Measurements from ENCODE around the gene MED13L.

The MED13L gene

DNA sequence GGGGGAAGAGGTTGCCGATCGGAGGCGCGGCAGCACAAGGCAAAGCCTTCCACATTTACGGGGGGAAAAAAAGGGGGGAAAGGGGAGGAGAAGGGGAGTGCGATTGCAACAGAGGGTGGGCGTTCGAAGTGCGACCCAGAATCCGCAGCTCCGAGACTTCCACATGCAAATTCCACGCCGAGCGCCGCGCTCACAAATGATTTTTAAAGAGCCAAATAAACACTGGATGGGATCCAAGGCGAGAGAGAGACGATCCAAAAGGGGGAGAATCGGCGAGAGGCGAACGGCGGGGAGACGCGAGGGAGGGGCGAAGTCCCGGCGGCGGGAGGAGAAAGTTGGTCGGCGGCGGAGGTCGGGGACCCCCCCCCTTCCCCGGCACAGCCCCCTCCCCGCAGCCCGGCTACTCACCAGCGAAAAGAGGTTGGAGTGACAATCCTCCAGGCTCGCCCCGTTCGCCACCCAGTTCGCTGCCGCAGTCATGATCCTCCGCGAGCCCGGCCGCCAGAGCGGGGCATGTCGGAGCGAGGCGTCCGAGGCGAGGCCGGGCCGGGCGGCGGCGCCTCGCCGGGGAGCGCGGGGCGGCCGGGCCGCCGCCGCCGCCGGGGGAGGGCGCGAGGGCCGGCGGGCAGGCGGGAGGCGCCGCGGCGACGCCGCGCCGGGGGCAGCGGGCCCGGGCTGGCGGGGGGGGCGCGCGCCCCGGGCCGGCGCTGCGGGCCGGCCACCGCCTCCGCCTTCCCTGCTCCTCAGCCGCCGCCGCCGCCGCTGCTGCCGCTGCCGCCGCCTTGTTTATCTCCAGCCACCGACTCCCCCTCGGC, 634 bp downstream of the MED13L start:
- DNase-seq, result peak; percentile 69

DNA sequence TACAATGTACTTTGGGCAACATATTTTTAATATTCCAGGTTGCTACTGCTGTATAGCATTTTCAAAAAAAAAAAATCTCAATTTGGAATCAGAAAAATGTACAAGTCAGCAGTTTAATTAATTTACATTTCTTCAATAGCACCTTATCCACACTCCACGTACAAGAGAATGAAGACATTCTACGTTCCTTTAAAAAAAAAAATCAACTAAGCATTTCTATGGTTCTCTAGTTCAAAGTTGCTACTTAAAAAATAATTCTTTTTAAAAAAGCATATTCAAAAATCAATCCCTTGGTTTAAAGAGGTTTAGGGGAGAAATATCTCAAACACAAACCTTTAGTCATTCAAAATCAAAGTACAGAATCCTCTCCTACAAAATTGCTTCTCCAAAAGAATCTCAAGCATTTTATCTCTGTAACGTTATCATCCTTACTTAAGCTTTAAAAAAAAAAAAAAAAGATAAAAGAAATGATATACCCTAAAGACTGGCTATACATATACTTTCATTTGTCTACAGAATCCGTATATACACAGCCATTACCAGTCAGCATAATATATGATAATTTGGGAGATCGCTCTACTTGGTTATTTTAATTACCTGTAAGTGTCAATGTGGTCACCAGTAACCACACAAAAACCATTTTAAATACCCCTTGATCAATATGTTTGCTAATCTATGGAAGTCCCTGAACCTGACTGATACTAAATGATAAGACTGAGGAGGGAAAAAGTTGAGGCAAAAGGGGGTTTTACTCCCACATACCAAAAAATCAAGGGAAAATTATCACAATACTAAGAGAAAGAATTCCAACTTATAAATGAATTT, 2.7 kb downstream of the MED13L start:
- no peak for DNase-seq

DNA sequence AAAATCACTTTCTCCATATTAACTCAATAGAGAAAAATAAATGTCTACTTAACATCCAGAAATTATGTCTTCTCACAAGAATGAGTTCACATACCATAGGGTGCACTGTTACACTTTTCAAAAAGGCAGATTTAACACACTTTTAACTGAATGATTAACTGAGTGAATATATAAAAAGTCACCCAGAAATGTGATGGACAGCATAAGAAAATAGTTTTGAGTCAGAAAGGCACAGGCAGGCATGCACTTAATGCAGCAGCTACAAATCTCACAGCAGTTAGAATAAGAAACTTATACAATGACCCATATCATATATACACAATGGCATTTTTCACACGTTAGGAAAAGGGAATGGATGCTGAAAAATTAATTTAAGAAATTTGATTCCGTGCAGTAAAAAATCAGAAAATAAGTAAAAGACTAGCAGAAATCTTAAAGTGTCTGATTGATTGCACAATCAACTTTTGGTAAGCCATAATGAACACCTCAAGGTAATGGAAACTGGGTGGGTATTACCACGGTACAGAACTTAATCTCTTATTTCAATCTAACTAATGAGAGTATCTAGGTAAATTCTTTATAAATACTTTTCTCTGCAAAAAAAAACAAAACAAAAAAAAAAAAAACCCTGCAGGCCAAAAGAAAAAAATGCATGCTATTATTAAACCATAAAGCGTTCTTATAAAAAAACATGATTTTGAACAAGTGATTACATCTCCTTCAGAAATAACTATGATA, 3.5 kb downstream of the MED13L start:
- DNase-seq, result no peak

DNA sequence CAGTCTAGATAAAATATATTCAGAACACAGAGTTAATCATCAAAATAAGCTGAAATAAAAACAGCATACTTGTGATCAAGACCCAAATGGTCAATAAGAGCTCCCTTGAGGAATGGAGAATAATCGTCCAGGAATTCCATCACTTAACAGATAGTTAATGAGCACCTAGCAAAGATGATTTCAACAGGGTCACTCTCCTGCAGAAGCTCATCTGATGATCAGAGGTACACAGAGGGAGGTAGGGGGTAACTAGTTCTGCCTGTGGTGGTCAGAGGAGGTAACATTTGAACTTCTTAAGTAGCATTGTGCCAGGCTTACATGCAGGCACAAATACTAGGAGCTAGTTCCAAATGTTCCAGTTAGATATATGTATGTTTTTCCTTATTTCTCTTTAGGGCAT, 9.5 kb downstream of the MED13L start:
- DNase-seq, result no peak

DNA sequence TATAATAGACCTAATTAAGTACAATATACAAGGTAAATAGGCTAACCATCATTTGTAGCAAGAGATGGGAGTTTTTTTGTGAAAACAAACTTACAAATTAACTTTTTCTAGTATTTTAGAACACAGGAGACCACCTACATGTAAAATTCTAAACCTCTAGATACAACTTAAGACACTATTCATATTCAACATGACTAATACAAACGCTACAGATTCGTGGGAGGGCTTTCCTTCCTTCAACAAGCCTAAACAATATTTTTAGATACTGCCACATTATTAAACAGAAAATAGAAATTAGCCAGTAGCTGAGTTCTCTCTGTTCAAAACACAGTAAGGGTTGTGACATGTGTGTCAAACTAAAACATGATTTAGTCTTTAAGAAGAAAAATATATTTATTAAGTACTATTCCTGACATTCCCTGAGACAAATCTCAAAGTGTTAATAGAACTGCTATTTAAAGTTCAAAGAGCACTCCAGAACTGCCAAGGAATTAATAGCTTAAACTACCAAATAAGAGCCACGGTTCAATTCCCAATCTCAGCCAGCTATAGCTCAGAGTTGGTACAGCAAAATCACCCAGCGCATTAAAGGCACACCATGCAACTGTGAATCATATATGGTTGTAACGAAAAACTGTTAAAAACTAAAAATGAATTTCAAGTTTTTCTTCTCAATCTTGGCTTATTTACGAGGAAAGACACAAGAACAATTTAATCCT, 10.7 kb downstream of the MED13L start:
- no peak for DNase-seq

DNA sequence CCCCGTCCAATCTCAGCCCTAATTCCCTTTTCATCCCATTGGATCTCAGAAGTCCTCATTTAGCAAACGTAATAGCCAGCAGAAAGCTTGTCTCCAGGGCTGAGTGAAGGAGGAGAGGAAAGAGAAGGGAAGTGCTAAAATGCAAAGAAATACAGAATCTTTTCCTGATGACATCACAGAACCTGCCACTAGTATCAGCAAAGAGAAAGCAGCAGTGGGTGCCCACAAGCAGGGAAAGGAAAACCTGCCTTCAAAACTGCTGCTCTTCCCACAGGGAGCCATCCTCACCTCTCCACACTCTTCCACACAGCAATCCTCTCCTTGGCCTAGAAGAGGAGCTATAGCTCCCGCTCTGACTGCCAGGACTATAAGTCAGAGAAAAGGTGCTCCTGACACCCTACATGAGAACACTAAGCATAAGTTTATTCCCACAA, 11.3 kb downstream of the MED13L start:
- DNase-seq, result no peak

DNA sequence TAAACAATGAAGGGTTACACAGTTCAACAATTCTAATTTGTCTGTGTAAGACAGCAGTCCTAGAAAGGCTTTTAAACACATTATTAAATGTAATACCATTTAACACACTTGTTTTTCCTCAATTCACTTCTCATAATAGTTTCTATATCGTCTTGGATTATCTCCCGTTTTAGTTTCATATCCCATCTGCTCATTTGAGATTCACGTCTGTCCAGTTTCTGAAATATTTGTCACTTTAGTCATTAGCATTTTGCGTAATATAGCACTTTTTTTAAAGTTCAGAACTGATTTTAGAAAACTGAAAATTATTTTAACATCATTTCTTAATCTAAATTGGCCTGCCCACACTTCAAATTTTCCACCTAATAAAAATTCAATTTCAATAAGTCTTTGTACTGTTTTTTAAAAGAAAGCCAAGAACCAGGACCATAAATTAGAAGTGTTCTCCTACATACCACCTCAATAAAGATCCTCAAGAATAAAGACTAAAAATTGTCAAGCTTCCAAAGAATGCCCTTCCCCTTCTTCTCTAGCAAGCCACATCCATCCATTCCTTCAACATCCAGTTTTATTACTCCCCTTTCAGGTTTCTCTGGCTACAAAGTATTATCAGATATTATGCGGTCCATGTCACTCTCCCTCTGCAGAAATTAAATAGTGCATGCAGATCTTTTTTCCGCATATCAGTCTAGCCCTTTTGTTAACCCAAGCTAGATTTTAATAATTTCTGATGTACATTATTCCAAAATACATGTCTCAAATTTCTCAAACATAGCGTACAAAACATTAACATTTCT, 11.9 kb downstream of the MED13L start:
- no peak for DNase-seq

DNA sequence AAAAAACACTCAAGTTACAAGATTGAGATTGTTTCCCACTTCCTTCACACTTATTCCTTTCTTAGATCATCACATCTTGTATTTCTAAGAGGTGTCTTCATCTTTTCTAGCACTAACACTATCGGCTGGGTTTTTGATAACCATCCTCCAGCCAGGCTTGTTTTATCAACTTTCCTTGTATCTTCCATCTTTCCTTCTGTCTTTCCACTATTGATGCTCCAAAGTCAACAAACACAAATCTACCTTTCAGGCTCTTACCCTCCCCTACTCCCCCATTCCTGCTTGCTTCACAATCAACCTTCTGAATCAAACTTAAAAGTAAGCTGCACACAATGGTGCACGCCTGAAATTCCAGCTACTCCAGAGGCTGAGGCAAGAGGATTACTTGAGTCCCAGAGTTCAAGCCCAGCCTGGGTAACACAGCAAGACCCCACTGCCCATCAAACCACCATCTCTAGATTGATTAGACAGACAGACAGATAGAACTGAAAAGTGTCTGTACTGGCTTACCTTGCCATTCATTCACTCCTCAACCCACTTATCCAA, 12.9 kb downstream of the MED13L start:
- DNase-seq, result no peak

DNA sequence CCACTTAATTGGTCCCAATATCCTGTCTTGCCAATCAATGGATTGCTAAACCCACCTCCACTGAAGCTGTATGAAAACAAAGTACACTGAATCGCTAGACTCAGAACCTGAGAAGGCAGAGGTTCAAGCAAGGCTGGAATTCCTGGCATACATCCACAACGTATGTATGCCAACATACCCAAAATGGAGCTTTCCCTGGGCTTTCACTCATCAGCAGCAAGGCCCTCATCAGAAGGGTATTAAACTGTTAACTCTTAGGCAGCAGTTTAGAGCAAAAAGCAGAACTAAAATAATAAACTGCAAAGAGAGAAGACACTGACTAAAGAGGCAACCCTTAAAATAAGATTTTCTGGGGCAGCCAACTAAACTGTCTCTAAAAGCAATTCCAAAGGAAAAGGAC, 13.6 kb downstream of the MED13L start:
- DNase-seq, result no peak

DNA sequence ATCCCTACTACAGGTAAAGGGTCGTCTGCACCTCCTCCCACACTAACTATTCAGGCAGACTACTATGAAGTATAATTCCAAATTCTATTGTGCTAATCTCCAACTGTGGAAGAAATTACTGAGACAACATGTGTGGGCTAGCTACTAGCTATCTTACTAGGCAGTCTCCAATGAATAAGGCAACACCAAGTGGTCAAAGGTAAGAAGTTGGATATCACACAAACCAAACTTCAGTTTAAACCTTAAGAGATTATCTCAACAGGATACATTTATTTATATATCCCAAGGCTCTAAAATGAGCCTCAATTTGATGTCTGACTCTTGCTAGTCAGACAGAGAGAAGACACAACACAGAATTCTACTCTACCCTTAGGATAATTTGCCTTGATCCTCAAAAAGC, 14.1 kb downstream of the MED13L start:
- no peak for DNase-seq

DNA sequence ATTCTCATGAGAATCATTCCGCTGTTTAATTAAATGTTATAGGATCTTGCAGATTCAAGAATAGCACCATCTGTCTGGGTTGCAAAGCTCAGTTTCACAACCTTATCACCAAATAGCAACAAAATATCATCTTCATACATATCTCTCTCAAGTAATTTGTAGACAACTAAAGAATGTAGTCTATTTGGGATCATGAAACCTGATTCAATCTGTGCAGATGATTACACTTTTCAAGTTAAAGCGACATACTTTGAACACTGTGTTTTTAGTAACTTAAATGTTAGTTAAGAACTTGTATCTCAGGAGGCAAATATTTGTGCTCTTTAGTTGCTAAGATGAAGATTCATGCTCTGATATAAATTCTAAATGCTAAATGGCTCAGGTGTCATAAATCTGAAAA, 14.8 kb downstream of the MED13L start:
- no peak for DNase-seq

DNA sequence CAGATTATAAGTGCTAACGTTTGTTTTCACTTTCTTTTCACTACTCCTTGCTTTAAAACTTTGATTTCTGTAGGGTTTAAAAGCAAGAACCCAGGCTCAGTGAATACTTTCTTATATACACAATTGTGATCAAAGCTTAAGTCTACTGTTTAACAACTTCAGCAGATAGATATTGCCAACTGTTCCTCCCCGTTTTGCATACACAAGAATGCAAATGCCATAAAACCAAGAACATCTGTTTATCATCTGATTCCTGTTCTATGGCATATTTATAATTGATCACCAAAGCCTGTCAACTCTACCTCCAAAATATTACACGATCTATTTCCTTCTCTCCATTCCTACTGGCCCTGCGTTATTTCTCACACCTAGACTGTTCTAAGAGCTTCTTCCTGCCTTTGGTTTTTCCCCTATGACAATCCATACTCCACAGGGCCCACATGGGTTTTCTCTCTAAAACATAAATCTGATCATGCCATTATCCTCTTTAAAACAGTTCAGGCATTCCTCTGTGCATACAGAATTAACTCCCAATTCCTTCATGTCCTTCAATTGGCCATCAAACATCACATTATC, 15.9 kb downstream of the MED13L start:
- no peak for DNase-seq

DNA sequence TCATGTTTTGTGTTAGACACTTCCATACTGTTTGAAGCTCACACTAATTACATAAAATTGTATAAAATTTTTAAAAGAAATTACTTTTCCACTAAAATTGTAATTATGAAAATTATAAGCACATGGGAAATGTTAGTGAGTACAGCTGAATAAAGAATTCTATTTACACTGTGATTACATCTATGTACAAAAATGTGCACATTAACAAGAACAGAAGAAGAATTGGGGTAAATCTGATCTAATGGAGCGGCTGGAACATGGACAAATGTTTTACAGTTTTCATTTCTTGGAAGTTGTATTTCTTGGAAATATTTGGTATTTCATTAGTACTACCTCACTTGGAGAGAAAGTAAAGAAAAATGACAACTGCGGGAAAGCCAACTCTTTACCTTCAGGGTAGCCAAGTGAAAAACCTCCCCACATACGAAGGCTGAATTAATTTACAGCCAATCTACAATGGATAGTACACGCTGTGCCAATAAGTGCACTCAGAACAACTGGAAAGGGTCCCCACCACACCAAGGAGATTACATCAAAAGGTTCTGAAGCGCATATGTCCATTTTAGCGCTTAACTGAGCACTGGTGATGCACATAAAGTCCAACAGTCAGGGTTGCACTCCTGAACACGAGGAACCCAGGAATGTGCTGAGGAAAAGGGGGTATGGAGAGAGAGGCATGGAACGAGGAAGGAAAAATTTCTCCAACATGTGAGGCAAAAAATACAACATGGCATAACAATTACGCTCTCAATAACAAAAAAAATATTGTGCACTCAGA, 17.5 kb downstream of the MED13L start:
- DNase-seq, result no peak

DNA sequence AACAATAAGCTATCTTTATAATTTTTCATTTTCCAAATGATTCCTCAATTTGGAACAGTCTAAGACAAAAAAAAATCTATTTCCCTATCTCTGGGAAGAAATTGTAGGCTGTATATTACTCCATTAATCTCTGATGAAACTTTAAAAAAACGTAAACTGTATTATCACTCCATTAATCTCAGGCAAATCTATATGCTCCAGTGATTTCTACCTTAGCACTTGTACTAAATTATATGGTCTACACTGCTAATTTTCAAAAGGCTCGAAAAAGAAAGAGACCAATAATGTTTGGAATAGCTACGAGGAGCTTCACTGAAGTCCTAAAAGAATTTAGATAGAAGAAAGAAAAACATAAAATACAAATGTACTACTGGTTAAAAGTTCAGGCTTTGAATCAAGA, 19.7 kb downstream of the MED13L start:
- DNase-seq, result no peak

DNA sequence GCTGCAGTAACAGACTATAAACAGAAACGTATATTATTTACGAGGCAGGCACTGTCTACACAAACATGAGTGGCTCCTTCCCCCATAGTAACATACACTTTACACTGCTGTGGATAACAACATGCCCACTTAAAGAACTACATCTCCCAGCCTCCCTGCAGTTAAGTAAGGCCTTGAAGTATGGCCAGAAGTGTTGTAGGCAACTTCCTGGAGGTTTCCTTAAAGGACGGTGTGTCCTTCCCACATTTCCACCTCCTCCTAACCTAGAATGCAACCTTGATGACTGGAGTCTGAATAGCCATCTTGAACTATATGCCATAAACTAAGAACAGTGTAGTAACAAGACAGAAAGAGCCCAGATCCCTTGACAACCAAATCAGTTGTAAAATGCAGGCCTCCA, 20.3 kb downstream of the MED13L start:
- no peak for DNase-seq

DNA sequence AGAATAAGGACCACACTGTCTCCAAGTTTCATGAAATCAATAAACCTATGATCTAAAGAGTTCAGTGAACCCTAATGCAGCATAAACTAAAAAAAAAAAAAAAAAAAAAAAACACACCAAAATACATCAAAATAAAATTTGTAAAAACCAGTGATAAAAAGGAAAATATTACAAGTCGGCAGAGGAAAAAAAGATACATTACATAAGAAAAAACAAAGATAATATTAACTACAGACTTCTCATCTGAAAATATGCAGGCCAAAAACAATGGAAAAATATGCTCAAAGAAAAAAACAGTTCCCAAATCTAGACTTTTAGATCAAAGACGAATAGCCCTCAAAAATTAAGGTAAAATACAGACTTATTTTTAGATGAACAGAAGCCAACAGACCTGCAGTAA, 27.6 kb downstream of the MED13L start:
- no peak for DNase-seq

DNA sequence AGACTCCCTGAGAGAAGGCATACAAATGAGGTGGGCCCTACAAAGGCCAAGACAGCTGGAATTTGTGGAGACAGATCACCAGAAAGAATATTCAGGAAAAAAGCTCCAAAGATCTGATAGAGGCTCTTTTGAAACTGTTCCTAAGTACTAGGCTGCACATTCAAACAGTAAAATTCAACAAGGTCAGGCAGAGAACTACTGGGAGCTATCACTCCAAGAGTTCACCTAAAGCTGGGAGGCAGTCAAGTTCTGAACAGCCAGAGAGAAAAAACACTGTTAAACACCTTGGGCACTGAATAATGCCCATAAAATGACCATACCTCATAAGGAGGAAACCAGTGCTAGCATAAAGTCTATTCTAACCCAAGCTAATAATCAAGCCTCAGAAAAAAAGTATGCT, 28.6 kb downstream of the MED13L start:
- DNase-seq, result no peak

DNA sequence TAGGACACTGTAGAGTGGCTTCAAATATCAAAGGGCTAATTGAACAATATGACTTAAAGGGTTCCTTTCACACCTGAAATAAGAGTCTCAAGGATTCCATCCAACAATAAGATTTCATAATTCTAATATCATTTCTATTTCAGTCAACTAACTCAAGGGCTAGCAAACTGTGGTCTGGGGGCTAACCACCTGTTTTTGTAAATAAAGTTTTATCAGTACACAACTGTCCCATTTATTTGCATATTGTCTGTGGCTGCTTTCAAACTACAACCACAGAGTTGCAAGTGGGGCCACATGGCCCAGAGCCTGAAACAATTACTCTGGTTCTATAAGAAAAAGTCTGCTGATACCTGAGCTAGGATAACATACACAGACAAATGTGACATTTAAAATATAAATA, 29.1 kb downstream of the MED13L start:
- DNase-seq, result no peak

DNA sequence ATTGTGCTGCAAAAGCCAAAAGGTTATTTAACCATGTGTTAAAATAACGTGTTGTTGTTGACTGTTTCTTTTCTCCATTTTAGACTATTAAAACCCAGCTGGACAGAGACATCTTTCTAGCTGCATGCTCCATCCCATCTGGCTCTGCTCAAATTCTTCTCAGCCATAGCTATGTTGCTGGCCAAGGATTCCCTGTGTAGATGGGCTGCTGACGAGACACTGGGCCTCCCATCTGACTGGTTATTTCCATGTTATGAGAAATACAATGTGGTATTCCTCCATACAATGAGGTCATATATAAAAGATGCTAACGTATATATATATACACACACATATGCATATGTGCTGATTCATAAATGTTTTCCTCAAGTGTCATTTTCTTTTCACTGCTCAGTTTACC, 30.1 kb downstream of the MED13L start:
- DNase-seq, result no peak

DNA sequence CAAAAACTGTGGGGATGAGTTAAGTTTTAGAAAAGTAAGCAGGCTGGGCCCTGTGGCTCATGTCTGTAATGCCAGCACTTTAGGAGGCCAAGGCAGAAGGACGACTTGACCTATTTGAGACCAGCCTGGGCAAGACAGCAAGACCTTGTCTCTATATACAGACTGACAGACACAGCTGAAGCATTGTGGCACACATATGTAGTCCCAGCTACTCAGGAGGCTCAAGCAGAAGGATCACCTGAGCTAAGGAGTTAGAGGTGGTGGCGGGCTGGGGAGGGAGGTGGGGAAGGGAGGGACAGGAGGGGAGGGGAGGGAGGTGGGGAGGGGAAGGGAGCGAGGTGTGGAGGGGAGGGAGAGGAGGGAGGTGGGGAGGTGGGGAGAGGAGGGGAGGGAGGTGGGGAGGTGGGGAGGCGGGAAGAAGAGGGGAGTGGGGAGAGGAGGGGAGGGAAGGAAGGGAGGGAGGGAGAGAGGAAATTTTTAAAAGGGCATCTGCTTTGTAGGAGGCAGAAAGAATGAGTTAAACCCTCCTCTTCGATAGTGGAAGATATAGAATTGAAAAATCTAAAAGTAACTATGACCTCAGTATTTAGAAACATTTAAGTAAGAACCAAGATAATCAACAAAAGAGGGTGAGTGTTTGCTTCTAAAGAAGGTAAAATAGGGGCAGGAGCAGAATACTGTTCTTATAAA, 30.9 kb downstream of the MED13L start:
- no peak for DNase-seq

Measured in stimulated activated CD8-positive, alpha-beta memory T cell treated with anti-CD3 and anti-CD28 coated beads, Interleukin-4, amount 100 ng/mL, for 48 hours (primary cell).